GM12892 (cell line): ENCODE measurements around the gene PLP1.
"Not testable (repeated sequence)": the region's sequence is repeated elsewhere in the genome, so short reads cannot be mapped to it uniquely, and the experiment has no call there.

ENCODE experiments used
- DNase-seq: peaks from one replicate; pipeline ENCODE4 v3.0.0; 2011; ENCODE audit not compliant: insufficient read length
- FAIRE-seq: peaks from 2 replicates; lab custom pipeline; 2011; peaks lifted over from hg19 to GRCh38; lab: Jason Lieb, UNC
- POLR2A ChIP-seq: IDR thresholded peaks from 2 replicates; pipeline ENCODE4 v1.6.1; 2011; ENCODE audit warnings: low read depth, low read length, control low read depth
- POLR2AphosphoS5 ChIP-seq: IDR thresholded peaks from 2 replicates; pipeline ENCODE4 v1.6.1; 2011; ENCODE audit warnings: low read depth, low read length, control low read depth
- TAF1 ChIP-seq: IDR thresholded peaks from 2 replicates; pipeline ENCODE4 v1.6.1; 2011; ENCODE audit warnings: low read depth, mild to moderate bottlenecking, control low read depth, low read length, borderline replicate concordance

The PLP1 gene

DNA sequence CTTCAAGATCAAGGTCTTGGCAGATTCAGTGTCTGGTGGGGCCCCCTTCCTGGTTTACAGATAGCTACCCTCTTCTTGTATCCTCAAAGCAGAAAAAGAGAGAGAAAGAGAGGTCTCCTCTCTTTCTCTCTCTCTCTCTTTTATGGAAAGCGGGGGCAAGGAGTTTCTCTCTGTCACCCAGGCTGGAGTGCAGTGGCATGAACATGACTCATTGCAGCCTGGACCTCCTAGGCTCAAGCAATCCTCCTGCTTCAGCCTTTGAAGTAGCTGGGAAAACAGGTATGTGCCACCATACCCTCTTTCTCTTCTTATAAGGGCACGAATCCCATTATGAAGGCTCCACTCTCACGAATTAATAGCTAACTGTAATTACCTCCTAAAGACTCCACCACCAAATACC lies 35.2 kb downstream of the PLP1 start:
- TF ChIP-seq POLR2AphosphoS5 (no peak), POLR2A (no peak), TAF1 (no peak)
- DNase-seq (no peak), FAIRE-seq (no peak)

DNA sequence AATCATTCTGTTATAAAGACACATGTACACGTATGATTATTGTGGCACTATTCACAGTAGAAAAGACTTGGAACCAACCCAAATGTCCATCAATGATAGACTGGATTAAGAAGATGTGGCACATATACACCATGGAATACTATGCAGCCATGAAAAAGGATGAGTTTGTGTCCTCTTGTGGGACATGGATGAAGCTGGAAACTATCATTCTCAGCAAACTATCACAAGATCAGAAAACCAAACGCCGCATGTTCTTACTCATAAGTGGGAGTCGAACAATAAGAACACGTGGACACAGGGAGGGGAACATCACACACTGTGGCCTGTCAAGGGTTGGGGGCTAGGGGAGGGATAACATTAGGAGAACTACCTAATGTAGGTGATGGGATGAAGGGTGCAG lies 40.5 kb downstream of the PLP1 start:
- not testable (repeated sequence) for FAIRE-seq, DNase-seq

DNA sequence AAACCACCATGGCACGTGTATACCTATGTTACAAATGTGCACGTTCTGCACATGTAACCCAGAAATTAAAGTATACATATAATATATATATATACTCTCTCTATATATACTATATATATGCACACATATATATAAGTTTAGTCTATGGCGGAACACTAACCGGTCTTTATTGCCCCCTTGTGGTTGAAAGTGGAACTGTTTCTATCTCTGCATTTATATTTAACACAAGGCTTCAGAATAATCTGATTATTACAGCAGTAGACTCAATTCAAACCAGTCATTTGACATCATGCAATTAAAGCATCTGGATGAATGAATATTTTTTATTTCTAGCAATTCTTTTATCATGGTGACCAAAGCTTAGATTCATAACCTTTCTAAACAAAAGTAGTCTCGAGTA lies 40.9 kb downstream of the PLP1 start:
- DNase-seq (no peak), FAIRE-seq (peak; percentile 17)
- TF ChIP-seq TAF1 (no peak), POLR2A (no peak), POLR2AphosphoS5 (no peak)

DNA sequence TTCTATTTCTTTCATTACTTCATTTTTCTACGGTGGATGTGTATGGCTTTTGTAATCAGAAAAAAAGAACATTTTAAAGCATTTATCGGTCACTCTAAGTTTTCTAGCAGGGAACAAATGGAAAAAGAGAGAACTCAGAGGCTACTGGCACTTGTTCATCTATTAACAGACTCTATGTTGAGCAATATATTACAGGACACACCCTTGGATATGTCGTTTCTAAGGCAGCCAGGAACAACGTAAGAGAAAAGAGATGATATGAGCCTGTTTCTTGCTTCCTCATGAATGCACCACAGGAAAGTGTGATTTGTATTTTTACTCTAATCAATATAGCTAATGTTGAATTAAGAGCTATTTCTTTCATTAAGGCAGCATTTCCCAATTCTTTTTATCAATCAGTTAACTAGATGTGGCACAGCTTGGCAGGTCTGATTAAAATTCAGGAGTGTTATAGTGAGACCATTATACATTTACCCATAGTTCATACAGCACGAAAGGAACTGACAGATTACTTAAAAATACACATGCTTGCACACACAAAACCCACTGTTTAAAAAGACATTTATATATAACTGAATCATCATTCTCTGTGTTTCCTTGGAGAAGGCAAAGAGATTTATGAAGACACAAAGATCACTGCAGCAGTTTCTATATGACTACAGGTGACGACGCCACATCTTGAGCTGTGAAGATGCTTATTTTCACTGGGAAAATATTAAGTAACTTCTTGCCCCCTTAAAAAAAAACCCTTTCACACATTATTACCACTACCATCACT lies 42.4 kb downstream of the PLP1 start:
- DNase-seq, result no peak
- TF ChIP-seq POLR2A (no peak), POLR2AphosphoS5 (no peak), TAF1 (no peak)
- no peak for FAIRE-seq

DNA sequence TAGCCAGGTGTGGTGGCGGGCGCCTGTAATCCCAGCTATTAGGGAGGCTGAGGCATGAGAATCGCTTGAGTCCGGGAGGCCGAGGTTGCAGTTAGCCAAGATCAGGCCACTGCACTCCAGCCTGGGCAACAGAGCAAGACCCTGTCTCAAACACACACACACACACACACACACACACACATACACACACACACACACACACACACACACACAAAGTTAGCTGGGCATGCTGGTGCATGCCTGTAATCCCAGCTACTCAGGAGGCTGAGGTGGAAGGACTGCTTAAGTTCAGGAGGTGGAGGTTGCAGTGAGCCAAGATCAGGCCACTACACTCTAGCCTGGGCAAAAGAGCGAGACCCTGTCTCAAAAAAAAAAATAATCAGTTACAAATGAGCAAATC lies 44.2 kb downstream of the PLP1 start:
- not testable (repeated sequence) for FAIRE-seq, DNase-seq

DNA sequence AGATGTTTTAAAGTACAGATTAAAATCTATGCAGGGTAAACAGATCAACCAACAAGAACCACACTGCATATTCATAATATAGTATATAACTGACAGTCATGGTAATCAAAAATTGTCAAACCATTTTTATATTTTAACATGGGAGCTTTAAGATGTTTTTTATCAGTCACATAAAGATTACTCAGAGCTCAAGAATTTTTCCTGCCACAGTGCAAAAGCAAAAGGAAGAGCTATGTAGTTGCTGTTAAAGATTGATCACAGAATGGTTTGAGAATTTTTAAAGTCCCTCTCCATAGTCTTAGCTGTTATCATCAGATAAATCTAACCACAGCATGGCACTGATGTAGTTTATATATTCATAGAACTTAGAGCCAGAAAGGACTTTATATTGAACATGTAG lies 47.0 kb downstream of the PLP1 start:
- no peak for DNase-seq
- no peak for TF ChIP-seq TAF1
- TF ChIP-seq POLR2AphosphoS5, result no peak
- no peak for TF ChIP-seq POLR2A
- FAIRE-seq, result no peak

DNA sequence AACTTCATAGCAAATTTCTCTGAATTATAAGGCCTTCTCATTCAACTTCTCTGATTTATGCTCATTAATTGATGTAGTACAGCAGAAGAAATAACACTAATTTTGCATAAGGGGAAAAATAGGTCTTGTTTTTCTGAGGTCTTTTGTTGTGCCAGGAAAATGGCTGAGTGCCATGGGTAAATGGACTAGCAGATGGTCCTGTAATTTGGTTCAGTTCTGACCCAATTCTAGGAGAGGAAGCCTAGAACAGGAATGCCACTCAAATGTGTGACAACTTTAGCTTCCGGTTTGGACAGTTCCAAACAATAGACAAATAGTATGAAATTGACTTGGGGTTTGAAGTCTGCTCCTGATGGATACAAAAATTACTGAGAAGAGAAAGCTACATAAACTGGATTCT lies 49.2 kb downstream of the PLP1 start:
- no peak for TF ChIP-seq TAF1
- TF ChIP-seq POLR2AphosphoS5, result no peak
- TF ChIP-seq POLR2A, result no peak
- FAIRE-seq (no peak), DNase-seq (no peak)

DNA sequence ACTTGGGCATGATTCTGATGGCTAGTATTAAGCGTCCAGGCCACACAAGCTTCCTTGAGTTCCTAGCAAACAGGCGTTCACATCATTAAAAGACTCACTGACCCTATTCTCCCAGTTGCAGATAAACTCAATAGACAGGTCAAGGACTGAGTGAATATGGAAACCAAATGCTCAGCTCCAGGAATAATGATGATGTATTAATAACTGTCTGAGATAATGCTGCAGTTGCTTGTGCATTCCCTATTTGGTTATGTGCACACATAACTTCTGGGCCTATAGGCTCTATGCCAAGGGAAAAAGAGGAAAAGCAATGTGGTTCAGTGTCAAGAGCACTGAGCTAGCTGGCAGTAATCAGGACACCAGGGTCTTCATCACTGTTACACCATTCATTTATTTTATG lies 51.9 kb downstream of the PLP1 start:
- TF ChIP-seq POLR2AphosphoS5 (no peak), POLR2A (no peak), TAF1 (no peak)
- no peak for DNase-seq
- no peak for FAIRE-seq

DNA sequence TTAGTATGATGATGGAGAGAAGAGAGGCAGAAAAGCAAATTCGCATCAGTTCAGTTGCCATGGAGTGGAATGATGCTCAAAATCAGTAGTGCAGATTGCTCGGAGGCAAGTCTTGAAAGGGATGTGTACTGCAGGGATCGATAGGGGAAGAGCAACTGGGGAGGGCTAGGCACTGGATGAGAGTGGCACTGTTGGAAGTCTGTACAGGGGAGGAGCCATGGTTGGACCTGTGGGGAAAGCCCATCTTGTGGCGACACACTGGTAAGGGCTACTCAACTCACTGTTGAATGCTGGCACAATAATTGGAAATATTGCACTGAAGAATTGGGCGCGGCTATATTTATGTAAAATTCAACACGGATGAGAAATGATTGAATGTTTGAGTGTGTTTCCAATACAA lies 54.2 kb downstream of the PLP1 start:
- FAIRE-seq, result no peak

DNA sequence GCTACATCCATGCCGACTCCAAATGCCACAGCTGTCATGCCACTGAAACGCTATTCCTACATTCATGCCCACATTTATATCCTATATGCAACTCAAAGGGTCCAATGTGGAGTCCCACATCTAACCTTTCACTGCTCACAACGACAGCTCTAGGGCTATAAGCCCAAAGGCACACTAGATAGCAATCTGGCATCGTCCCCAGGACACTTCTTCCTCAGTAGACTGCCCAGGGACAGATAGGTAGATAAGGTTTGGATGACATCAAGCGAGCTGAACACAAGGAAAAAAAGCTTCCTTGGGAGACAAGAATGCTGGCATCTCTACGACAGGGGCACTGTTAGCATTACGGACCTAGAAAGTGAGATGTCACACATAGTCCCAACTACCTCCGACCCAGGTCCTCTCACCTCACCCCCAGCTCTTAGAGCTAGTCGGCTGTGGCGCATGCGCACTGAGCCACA lies 54.7 kb downstream of the PLP1 start:
- DNase-seq, result no peak

More for the DNA sequence above, 54.2 kb downstream of the PLP1 start:
- TF ChIP-seq POLR2AphosphoS5 (no peak), TAF1 (no peak), POLR2A (no peak)
- DNase-seq, result no peak

DNA sequence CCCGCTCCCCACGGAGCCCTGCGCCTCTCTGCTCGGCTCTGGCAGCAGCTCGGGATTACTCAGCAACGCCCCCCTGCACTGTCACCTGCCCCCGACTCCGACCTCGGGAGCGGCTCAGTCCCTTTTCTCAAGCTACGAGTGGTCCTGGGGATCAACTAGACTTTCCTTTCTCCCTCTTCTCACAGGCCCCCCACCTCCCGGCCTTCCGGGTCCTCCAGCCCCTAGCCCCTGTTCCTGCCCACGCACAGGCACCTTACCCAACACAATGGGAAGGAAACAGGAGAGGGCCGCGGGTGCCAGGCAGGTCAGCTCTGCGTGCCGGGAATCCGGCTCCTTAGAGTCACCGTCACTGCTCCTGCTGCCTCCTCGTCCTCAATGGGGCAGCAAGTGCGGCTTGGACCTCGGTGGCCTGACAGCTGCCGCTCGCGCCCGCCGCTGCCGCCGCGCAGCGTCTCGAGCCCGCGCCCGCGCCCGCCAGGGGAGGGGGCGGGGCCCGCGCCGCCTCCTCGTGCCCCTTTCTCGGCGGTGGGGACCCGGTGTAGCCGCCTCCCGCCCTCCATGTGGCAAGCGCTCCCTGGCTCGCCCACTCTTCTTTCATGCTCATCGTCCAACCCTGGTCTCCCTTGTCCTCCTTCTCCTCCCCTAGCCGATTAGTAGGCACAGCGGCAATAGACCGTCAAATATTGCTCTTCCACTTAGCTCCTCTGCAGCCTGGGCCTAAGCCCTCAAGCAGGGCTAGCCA lies 55.3 kb downstream of the PLP1 start, which contains the start of gene RAB9B:
Gene RAB9B (minus strand): TSS at position 455 of the 742 bp plus-strand sequence. CDS start 6,473 bp downstream, outside the sequence.
- TF ChIP-seq TAF1, result no peak
- TF ChIP-seq POLR2AphosphoS5, result no peak
- no peak for TF ChIP-seq POLR2A
- FAIRE-seq (peak; percentile 14), DNase-seq (peak; percentile 41)

More for the DNA sequence above, 54.7 kb downstream of the PLP1 start:
- TF ChIP-seq POLR2AphosphoS5 (no peak), POLR2A (no peak), TAF1 (no peak)
- no peak for FAIRE-seq

DNA sequence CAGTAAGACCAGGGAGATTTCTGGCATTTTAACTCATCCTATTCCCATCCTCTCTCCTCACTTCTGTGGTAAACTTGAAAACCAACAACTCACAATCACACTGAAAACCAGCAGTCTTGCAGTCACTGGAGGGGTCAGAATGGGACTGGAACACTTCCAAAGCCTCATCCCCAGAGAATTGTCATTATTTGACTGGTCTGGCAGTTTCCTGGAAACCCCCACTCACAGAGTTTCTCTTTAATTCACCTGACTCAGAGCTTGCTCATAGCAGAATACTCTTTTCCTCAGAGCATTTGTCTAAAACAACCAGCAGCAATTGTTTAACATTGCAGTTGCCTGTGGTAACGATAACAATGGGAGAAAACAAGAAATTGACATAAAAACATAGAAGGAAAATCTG lies 62.8 kb downstream of the PLP1 start:
- DNase-seq, result no peak
- TF ChIP-seq POLR2A (no peak), TAF1 (no peak), POLR2AphosphoS5 (no peak)
- no peak for FAIRE-seq
